M059J (cell line): Measurements from ENCODE around the gene B3GNT4. TPM values are rescaled to one million over a fixed set of nuclear protein-coding genes. Genes with fewer than 3 reads are reported as not detected.
"Not testable (repeated sequence)": the region's sequence is repeated elsewhere in the genome, so short reads cannot be mapped to it uniquely, and the experiment has no call there.

ENCODE experiments used
- DNase-seq: peaks from one replicate; pipeline ENCODE4 v3.0.0-alpha.2; 2012; ENCODE audit warnings: low read depth
- total RNA-seq: library from RNA; depleted of rRNA; stranded (reverse); fragments of >200 nt; shearing (Covaris generic); gene quantifications from 2 replicates; pipeline ENCODE4 v1.2.3, GENCODE V29; 2014

Gene B3GNT4
- total RNA-seq, 1 experiment from 2014 or later, result 0.15 TPM

- DNase-seq, result no peak
These were observed 16.0 kb upstream of the B3GNT4 start for GRCh38 chr12:122187466-122187865.

- DNase-seq, result no peak
These were observed 13.7 kb upstream of the B3GNT4 start for GRCh38 chr12:122189626-122190475.

GRCh38 chr12:122190842-122191668, 12.5 kb upstream of the B3GNT4 start:
- DNase-seq, result peak; percentile 58

GRCh38 chr12:122192441-122192840, 11.1 kb upstream of the B3GNT4 start:
- DNase-seq, result no peak

GRCh38 chr12:122194804-122195203, 8.7 kb upstream of the B3GNT4 start:
- DNase-seq, result no peak

GRCh38 chr12:122195405-122195804, 8.1 kb upstream of the B3GNT4 start:
- no peak for DNase-seq

GRCh38 chr12:122197612-122197966, 5.9 kb upstream of the B3GNT4 start:
- no peak for DNase-seq

- DNase-seq, result no peak
These were observed 3.8 kb upstream of the B3GNT4 start for GRCh38 chr12:122199484-122200355.

GRCh38 chr12:122200541-122201175, 2.9 kb upstream of the B3GNT4 start:
- DNase-seq, result no peak

GRCh38 chr12:122201381-122201780, 2.1 kb upstream of the B3GNT4 start:
- no peak for DNase-seq

- DNase-seq, result no peak
These were observed 1.5 kb upstream of the B3GNT4 start for GRCh38 chr12:122202017-122202416.

GRCh38 chr12:122202811-122203210, 698 bp upstream of the B3GNT4 start:
- DNase-seq, result not testable (repeated sequence)

GRCh38 chr12:122204167-122205052, 901 bp downstream of the B3GNT4 start:
- DNase-seq, result no peak

GRCh38 chr12:122205053-122205925, 1.8 kb downstream of the B3GNT4 start:
- DNase-seq, result no peak

- no peak for DNase-seq
These were observed 2.8 kb downstream of the B3GNT4 start for GRCh38 chr12:122206111-122206881.

GRCh38 chr12:122206976-122207375, 3.5 kb downstream of the B3GNT4 start:
- DNase-seq, result no peak

GRCh38 chr12:122207391-122207790, 3.9 kb downstream of the B3GNT4 start:
- DNase-seq, result no peak

- no peak for DNase-seq
These were observed 4.7 kb downstream of the B3GNT4 start for GRCh38 chr12:122208073-122208820.
